ENCODE data around the gene VIPAS39.

- TF ChIP-seq CTCF (IDR thresholded peaks at IDR 0.05) (no peak), EZH2phosphoT487 (IDR thresholded peaks at IDR 0.05) (no peak)
Observed at GRCh38 chr14:77378701-77379100, 78.7 kb downstream of the VIPAS39 start.

Data from neural progenitor cell (in vitro differentiated cells).